DLD1 (cell line): ENCODE measurements around the gene FCGR3A.

ENCODE experiments used
- in situ Hi-C: cut with HindIII; loops from 2 replicates; pipeline ENCODE4 v1.10.0; 2017; ENCODE audit warnings: low sequenced_read_pairs

The FCGR3A gene

GRCh38 chr1:161502641-161503393 lies 46.8 kb downstream of the FCGR3A start:
- in situ Hi-C loops: no loop called here

DNA sequence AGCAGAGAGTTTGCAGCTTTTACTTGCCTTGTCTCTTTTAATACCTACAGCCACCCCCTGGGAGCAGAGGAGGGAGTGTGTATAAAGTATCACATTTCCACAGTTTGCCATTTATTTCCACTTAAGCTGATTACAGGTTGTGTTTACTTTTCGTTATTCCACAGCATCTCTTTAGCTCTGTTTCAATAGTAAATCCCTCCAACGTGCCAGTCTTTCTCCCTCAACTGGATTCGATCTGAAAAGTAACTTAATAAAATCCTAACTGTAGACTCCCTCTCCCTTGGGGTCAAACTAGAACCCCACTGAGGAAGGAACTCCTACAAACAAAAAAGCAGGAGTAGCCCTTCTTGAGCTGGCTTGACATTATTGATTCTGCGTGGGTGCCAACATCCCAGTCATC lies 47.4 kb downstream of the FCGR3A start:
- in situ Hi-C loops: no loop called here

DNA sequence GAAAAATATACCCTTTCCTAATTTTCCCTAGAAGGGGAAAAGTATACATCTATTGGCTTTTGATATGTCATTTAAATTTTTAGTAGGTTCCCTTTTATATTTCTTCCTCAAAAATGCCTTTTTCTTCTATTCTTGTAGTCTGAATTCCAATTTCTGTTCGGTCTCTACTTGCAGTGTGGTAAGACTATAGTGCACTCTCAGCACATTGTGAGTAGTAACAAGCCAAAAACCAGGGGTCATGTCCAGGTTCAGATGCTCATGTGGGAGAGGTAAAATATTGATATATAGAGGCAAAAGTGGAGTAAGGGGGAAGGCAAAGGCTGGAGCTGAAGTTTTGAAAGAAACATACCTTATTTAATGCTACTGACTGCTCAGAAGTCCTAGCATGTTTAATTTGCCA lies 48.4 kb downstream of the FCGR3A start:
- in situ Hi-C loops: no loop called here

DNA sequence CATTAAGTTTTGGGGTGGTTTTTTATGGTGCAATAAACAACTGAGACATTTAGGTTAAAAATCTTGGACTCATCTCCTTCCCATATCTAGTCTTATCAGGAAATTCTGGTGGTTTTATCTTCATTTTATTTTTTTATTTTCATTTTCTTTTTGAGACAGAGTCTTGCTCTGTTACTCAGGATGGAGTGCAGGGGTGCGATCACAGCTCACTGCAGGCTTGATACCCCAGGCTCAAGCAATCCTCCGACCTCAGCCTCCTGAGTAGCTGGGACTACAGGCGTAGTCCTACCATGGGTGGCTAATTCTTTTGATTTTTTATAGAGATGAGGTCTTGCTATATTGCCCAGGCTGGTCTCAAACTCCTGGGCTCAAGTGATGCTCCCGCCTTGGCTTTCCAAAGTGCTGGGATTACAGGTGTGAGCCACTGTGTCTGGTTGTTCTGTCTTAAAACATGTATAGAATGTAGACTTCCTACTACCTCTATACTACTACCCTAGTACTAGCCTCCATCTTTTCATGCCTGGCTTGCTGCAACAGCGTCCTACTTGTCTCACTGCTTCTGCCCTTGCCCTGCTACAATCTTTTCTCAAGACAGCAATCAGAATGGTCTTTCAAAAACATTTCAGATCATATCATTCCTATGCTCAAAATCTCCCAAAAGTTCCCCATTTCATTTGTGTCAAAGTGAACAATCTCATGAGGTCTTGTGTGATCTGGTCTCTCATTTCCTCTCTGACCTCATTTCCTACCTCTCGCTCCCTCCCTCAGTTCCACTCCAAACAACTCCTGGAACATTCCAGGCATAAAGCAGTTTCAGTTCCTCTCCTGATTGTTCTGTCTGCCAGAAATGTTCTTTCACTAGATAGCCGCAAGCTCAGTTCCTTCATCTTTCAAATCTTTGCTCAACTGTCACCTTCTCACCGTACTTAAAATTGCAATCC lies 50.2 kb downstream of the FCGR3A start:
- in situ Hi-C loops: no loop called here

DNA sequence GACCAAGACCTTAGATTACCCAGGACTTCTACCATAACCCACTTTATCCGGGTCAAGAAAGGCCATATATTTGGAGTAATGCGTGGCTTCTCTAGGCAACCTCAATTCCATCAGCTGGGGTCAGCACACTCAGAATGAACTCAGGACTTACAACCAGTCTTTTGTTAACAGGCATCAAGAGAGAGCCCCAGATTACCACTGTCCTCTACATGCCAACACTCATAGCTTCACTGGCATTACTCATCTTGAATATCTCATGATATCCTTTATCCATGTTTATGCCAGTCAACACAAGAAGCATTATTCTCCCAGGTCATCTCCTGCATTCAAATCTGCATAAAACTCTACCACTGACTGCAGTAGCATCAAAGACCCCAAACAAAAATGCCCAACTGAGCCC lies 51.0 kb downstream of the FCGR3A start:
- in situ Hi-C loops: no loop called here

DNA sequence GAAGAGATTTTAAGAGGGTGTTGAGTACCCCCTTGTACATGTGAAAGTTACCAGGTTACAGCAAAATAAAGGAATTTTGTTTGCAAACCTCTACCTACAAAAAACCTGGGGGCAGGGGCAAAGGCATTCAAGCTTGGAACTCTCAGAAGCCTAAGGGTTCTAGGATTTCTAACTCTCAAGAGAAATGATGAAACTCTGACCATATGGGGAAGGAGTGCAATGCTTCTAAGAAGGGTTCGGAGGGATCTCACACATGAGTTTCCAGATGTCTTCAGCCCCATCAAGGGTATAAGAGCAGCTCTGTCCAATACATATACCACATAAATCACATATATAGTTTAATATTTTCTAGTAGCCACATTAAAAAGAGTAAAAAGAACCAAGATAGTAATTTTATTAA lies 51.7 kb downstream of the FCGR3A start:
- in situ Hi-C loops: no loop called here

DNA sequence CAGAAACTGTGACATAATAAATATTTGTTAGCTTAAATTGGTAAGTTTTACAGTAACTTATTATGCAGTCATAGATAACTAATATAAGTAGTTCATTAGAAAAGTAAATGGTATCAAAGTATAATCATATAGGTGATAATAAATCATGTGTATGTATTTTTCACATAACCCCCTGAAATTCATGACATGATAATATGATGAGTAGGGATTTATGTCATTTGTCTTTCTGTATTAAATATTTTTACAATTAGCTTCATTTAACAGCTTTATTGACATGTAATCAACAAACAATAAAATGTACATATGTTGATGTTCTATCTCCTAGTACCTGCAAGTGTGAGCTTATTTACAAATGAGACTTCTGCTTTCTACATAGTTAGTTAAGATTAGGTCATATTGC lies 54.1 kb downstream of the FCGR3A start:
- in situ Hi-C loops: no loop called here

- in situ Hi-C loops: no loop called here
Measured at GRCh38 chr1:161494091-161494735, 55.4 kb downstream of the FCGR3A start.

DNA sequence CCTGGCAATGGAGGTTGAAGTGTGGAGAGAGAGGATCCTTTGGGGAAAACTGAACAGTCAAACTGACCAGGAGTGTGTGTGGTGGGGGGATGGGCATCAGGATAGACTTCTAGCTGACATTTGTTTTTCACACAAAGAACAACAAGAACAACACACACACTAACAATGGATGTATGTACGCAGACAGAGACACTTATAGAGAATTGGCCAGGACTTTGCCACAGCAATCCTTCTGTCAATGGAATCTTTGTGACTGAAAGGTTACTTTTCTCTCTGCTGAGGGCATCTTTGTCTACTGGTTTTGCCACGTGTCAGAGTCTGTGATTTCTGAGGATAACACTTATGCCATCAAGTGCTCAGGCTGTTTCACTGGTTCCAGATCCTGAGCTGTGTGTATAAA lies 56.8 kb downstream of the FCGR3A start:
- in situ Hi-C loops: no loop called here
